K562 (cell line): ENCODE measurements around the gene LIN7A. TPM values are rescaled to one million over a fixed set of nuclear protein-coding genes. Genes with fewer than 3 reads are reported as not detected.

ENCODE experiments used
- ATAC-seq: fragments of 200-7000 bp; cut with Tn5 transposase; 3 replicates; pipeline ENCODE4 v1.9.1; 2020; ENCODE audit warnings: moderate library complexity
- BruUV-seq: library from RNA; stranded (reverse); fragments of 400-500 nt; replicated peaks from 2 replicates; lab custom pipeline; 2021; lab: Mats Ljungman, UMichigan
- CTCF ChIA-PET: fragments of 300-600 bp; formaldehyde crosslinking; extraction: SDS; loops from one replicate; lab custom pipeline; 2021; ENCODE audit warnings: low intra/inter-chr PET ratio; lab: Yijun Ruan, JAX
- POLR2A ChIA-PET: fragments of 300-600, 350-650 bp; sonication (Branson Sonifier 250); formaldehyde crosslinking; extraction: SDS; loops from one replicate; lab custom pipeline; 2021; ENCODE audit warnings: antibody characterized with exemption, inconsistent platforms; lab: Yijun Ruan, JAX
- DNase-seq, 4 experiments: peaks; one replicate each; pipeline versions ENCODE4 v3.0.0 to v3.0.0-alpha.2; 2011 to 2018; ENCODE audit warnings: low spot score in 3 of 4, mixed read lengths in 3 of 4; ENCODE audit errors: extremely low read depth in 1 of 4
- FAIRE-seq: peaks from 2 replicates; lab custom pipeline; 2011; peaks lifted over from hg19 to GRCh38; lab: Jason Lieb, UNC
- H2AFZ ChIP-seq: 2 replicates; pipeline ENCODE4 v1.6.0; 2011; ENCODE audit warnings: low read depth, low read length, control low read depth, inconsistent platforms
- H3K27ac ChIP-seq: fragments of 200-600 bp; 3 replicates; pipeline ENCODE4 v1.8.0; 2011; ENCODE audit warnings: low read depth, mild to moderate bottlenecking, control low read depth, inconsistent platforms, low read length, moderate library complexity, mixed read lengths; ENCODE audit errors: extremely low read depth
- H3K27me3 ChIP-seq, 2 experiments: fragments of 300-600 bp in 1 of 2; 2 replicates in 1 of 2; 3 replicates in 1 of 2; pipeline versions ENCODE4 v1.6.0 to v1.8.0; 2011; ENCODE audit warnings: inconsistent platforms in 2 of 2, low read length in 2 of 2, mild to moderate bottlenecking in 1 of 2, mixed read lengths in 1 of 2, moderate library complexity in 1 of 2; ENCODE audit not compliant: control insufficient read depth in 2 of 2, insufficient read depth in 2 of 2
- H3K36me3 ChIP-seq: fragments of 300-600 bp; 3 replicates; pipeline ENCODE4 v1.8.0; 2011; ENCODE audit warnings: mild to moderate bottlenecking, low read length, inconsistent platforms; ENCODE audit not compliant: control insufficient read depth, insufficient read depth
- H3K4me1 ChIP-seq, 2 experiments: fragments of 200-600 bp in 1 of 2; replicated peaks in 1 of 2; 2 replicates in 1 of 2; 3 replicates in 1 of 2; pipeline versions ENCODE4 v1.5.1 to v1.8.0; 2011; ENCODE audit warnings: inconsistent platforms in 2 of 2, low read length in 2 of 2, mild to moderate bottlenecking in 1 of 2, mixed read lengths in 1 of 2, moderate library complexity in 1 of 2; ENCODE audit not compliant: control insufficient read depth in 2 of 2, insufficient read depth in 2 of 2
- H3K4me2 ChIP-seq: 2 replicates; pipeline ENCODE4 v1.6.1; 2011; ENCODE audit warnings: low read length, control low read depth, inconsistent platforms, mixed read lengths; ENCODE audit not compliant: insufficient read depth
- H3K4me3 ChIP-seq: fragments of 200-600 bp; sonication (generic), shearing (Covaris generic); 2 replicates; pipeline ENCODE4 v1.5.1; 2016; ENCODE audit warnings: control low read depth, inconsistent platforms
- H3K79me2 ChIP-seq: fragments of 200-600 bp; 3 replicates; pipeline ENCODE4 v1.8.0; 2011; ENCODE audit warnings: low read length, inconsistent platforms; ENCODE audit not compliant: control insufficient read depth, insufficient read depth
- H3K9ac ChIP-seq, 2 experiments: 2 replicates each; pipeline versions ENCODE4 v1.6.0 to v1.6.1; 2011; ENCODE audit warnings: low read depth in 2 of 2, low read length in 2 of 2, control low read depth in 1 of 2, inconsistent platforms in 1 of 2, mild to moderate bottlenecking in 1 of 2, mixed read lengths in 1 of 2; ENCODE audit not compliant: insufficient read depth in 1 of 2
- H3K9me1 ChIP-seq: one replicate; pipeline ENCODE4 v1.6.0; 2011; ENCODE audit warnings: inconsistent platforms, mild to moderate bottlenecking, low read length, moderate library complexity; ENCODE audit not compliant: control insufficient read depth, insufficient read depth
- H3K9me3 ChIP-seq: replicated peaks from 2 replicates; pipeline ENCODE4 v1.5.1; 2011; ENCODE audit warnings: low read depth, low read length, inconsistent platforms; ENCODE audit not compliant: control insufficient read depth, insufficient read depth
- H4K20me1 ChIP-seq: replicated peaks from 2 replicates; pipeline ENCODE4 v1.6.1; 2011; ENCODE audit warnings: low read length, inconsistent platforms, mixed read lengths; ENCODE audit not compliant: control insufficient read depth, insufficient read depth
- BRD4 ChIP-seq: fragments of 200-600 bp; sonication (generic); IDR thresholded peaks from 2 replicates; pipeline ENCODE4 v1.6.1; 2017; ENCODE audit warnings: inconsistent platforms
- C11orf30 ChIP-seq: fragments of 450-650 bp; IDR thresholded peaks from 2 replicates; pipeline ENCODE4 v1.6.1; 2016; ENCODE audit warnings: low read depth, mild to moderate bottlenecking
- CHD1 ChIP-seq: fragments of 200-600 bp; sonication (generic); IDR thresholded peaks from one replicate; pipeline ENCODE4 v1.6.1; 2012; ENCODE audit warnings: mild to moderate bottlenecking, moderate library complexity, low read length, inconsistent platforms
- CHD4 ChIP-seq: fragments of 200-600 bp; sonication (generic); IDR thresholded peaks from 3 replicates; pipeline ENCODE4 v1.6.1; 2012; ENCODE audit warnings: low read depth, mild to moderate bottlenecking, mixed read lengths, low read length, inconsistent platforms; ENCODE audit not compliant: insufficient read depth, insufficient replicate concordance, poor library complexity, severe bottlenecking
- MYC ChIP-seq, 2 experiments: fragments of 250-450 bp in 1 of 2; sonication (Bioruptor Pico) in 1 of 2; IDR thresholded peaks; 2 replicates each; pipeline versions ENCODE4 v1.5.1 to v1.6.1; 2012 to 2021; ENCODE audit warnings: low read depth in 2 of 2, borderline replicate concordance in 1 of 2, improper control_type of control experiment in 1 of 2, low read length in 1 of 2, mild to moderate bottlenecking in 1 of 2, moderate library complexity in 1 of 2
- NBN ChIP-seq: fragments of 450-650 bp; IDR thresholded peaks from 2 replicates; pipeline ENCODE4 v1.6.1; 2016; ENCODE audit warnings: low read depth, mild to moderate bottlenecking
- NCOA1 ChIP-seq: fragments of 450-650 bp; IDR thresholded peaks from 2 replicates; pipeline ENCODE4 v1.6.1; 2016; ENCODE audit warnings: low read depth
- NFXL1 ChIP-seq: fragments of 450-650 bp; formaldehyde crosslinking; IDR thresholded peaks from 2 replicates; pipeline ENCODE4 v1.4.0; 2021; ENCODE audit warnings: mild to moderate bottlenecking
- ZNF197 ChIP-seq: fragments of 200-800 bp; sonication (Bioruptor generic); IDR thresholded peaks from 2 replicates; pipeline ENCODE4 v1.6.1; 2016; ENCODE audit warnings: low read depth, missing genetic modification characterization, missing compliant biosample characterization
- ZNF583 ChIP-seq: fragments of 250-450 bp; sonication (Bioruptor Pico); IDR thresholded peaks from 2 replicates; pipeline ENCODE4 v1.4.0; 2020
- ZNF707 ChIP-seq: fragments of 250-450 bp; sonication (Bioruptor Pico); conservative IDR thresholded peaks from 2 replicates; pipeline ENCODE4 v1.8.0; 2022; ENCODE audit warnings: inconsistent platforms, mild to moderate bottlenecking, moderate library complexity
- ZNF75A ChIP-seq: fragments of 450-650 bp; formaldehyde crosslinking; IDR thresholded peaks from 2 replicates; pipeline ENCODE4 v1.4.0; 2020; ENCODE audit warnings: mild to moderate bottlenecking
- WGBS: fragments of 100-300 bp; shearing (Covaris generic); methylation state at CpG from one replicate; pipeline ENCODE4 v1.1.6; 2016; ENCODE audit warnings: low coverage, mixed read lengths; ENCODE audit not compliant: insufficient coverage; ENCODE audit errors: missing lambda C conversion rate; 5-methylcytosine and 5-hydroxymethylcytosine counted together
- in situ Hi-C: fragments of 300-500 bp; cut with MboI; formaldehyde crosslinking; loops from 4 replicates; pipeline ENCODE4 v1.15.0; 2018; ENCODE audit warnings: inconsistent platforms, mixed read lengths
- intact Hi-C: fragments of 100-400 bp; cut with micrococcal nuclease; formaldehyde crosslinking; loops from 2 replicates; pipeline ENCODE4 v1.14.2; 2022
- polyA plus RNA-seq, 8 experiments: library from polyadenylated mRNA; depleted of rRNA in 4 of 8; stranded (reverse) in 5 of 8; unstranded in 3 of 8; fragments of >200 nt; fragmentation: Nextera tagmentation in 2 of 8; fragmentation: Illumina TruSeq in 1 of 8; extraction: Ambion mirVana in 2 of 8; extraction: Trizol in 1 of 8; gene quantifications; 2 replicates each; pipeline versions ENCODE4 v1.2.1 to v1.2.3, GENCODE V29; 2011 to 2014; ENCODE audit warnings: inconsistent platforms in 1 of 8, missing spikeins in 1 of 8
- total RNA-seq, 7 experiments: library from RNA; depleted of rRNA in 6 of 7; stranded (reverse); fragments of >200 nt in 6 of 7; fragmentation: Illumina TruSeq in 2 of 7; extraction: Trizol in 2 of 7; gene quantifications; 2 replicates each; pipeline versions ENCODE4 v1.2.1 to v1.2.3, GENCODE V29; 2011 to 2021; ENCODE audit warnings: low replicate concordance in 1 of 7

Gene LIN7A
- total and polyA plus RNA-seq, 9 of the 15 experiments (the other 6 are each of a cell fraction or from before 2014, with no cell fraction given) = not detected

GRCh38 chr12:80901661-80902060, 36.1 kb downstream of the LIN7A start:
- no peaks in the 10 kb centered on the region for H3K79me2 ChIP-seq
- CTCF ChIA-PET = no interaction called here
- H3K4me2 ChIP-seq = no peak overlapping the region
- DNase-seq (no peak), ATAC-seq (no peak), FAIRE-seq (no peak)
- POLR2A ChIA-PET = no interaction called here
- no peaks in the 10 kb centered on the region for H4K20me1 ChIP-seq
- in situ Hi-C loops = no loop called here
- intact Hi-C loops = no loop called here
- H3K4me1 ChIP-seq = no peaks in the 10 kb centered on the region
- no peak overlapping the region for H3K27ac ChIP-seq
- no peaks in the 10 kb centered on the region for H3K27me3 ChIP-seq
- H3K36me3 ChIP-seq = no peaks in the 10 kb centered on the region
- no peaks in the 10 kb centered on the region; the same call in 1 of the 2 replicates for H3K9me3 ChIP-seq
- H2AFZ ChIP-seq = no peak overlapping the region
- TF ChIP-seq ZNF197 (no peak), BRD4 (no peak), ZNF707 (CRISPR knock-in tag) (no peak), NFXL1 (CRISPR knock-in tag) (no peak), MYC (IDR thresholded peaks at IDR 0.05; ENCODE audit: low read depth, low read length) (no peak), MYC (CRISPR knock-in tag; IDR thresholded peaks at IDR 0.05; ENCODE audit: borderline replicate concordance, low read depth) (no peak), C11orf30 (no peak), CHD1 (no peak), ZNF75A (no peak), ZNF583 (CRISPR knock-in tag) (no peak), CHD4 (no peak), NCOA1 (no peak), NBN (no peak)
- BruUV-seq = no TSS peak
- WGBS = 0% methylated on average over 1 of the region's 1 CpG
- H3K9me1 ChIP-seq = no peaks in the 10 kb centered on the region
- no peak overlapping the region for H3K9ac ChIP-seq
- no peak overlapping the region for H3K4me3 ChIP-seq
